ENCODE data around the gene OR8B8. TPM values are rescaled to one million over a fixed set of nuclear protein-coding genes. Genes with fewer than 3 reads are reported as not detected.

The OR8B8 gene
- total and polyA plus RNA-seq, 2 of the 4 experiments (the other 2 are of a cell fraction): not detected

GRCh38 chr11:124483422-124483821 is 37.9 kb upstream of the OR8B8 start (continued):
- no peak for TF ChIP-seq CTCF (conservative IDR thresholded peaks at IDR 0.05; ENCODE audit: low read depth, low read length)
- no peak for TF ChIP-seq USF2 (IDR thresholded peaks at IDR 0.05; ENCODE audit: low read depth, low read length)
- TF ChIP-seq MXI1 (IDR thresholded peaks at IDR 0.05; ENCODE audit: borderline replicate concordance, low read depth, low read length): no peak
- TF ChIP-seq SMC3 (IDR thresholded peaks at IDR 0.05; ENCODE audit: low read depth, low read length): no peak
